HG02678 (cell line): Measurements from ENCODE around the gene PTGR2.
A peak's percentile ranks its signal among the peaks of the same experiment; 100 is the strongest.
"Not testable (repeated sequence)": the region's sequence is repeated elsewhere in the genome, so short reads cannot be mapped to it uniquely, and the experiment has no call there.

Experiments
- ATAC-seq: cut with Tn5 transposase; IDR thresholded peaks from one replicate; pipeline ENCODE4 v1.9.1; 2021; ENCODE audit warnings: mild to moderate bottlenecking, moderate library complexity; ENCODE audit not compliant: unreplicated experiment

The PTGR2 gene

GRCh38 chr14:73851567-73852382, at the start of gene PTGR2:
Gene PTGR2, plus strand, starts transcription at chr14:73851831. Its CDS starts 7,032 bp downstream, at chr14:73858863.
- peak; percentile 95 for ATAC-seq

- no peak for ATAC-seq
Observed at GRCh38 chr14:73802431-73803188, 49.0 kb upstream of the PTGR2 start.

- no peak for ATAC-seq
Observed at GRCh38 chr14:73804636-73805035, 47.0 kb upstream of the PTGR2 start.

GRCh38 chr14:73807457-73807856, 44.2 kb upstream of the PTGR2 start:
- no peak for ATAC-seq

DNA sequence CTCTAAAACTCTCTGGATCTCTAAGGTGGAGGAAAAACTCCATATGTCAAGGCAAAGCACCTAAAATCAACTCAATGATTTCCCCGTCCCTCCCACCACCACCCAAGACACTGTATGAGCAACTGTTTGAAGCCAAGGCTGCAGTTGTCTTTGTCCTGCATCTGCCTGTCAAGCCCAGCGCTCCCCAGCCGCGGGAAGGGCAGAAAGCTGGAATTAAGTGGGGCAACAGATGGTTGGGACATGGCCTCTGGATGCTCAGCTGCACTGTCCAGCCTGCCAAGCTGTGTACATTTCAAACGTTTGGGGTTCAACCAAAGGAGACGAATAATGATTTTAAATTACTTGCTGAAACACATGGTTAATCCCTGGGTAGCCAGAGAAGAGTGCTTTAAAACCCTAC, 42.2 kb upstream of the PTGR2 start:
- ATAC-seq = no peak

DNA sequence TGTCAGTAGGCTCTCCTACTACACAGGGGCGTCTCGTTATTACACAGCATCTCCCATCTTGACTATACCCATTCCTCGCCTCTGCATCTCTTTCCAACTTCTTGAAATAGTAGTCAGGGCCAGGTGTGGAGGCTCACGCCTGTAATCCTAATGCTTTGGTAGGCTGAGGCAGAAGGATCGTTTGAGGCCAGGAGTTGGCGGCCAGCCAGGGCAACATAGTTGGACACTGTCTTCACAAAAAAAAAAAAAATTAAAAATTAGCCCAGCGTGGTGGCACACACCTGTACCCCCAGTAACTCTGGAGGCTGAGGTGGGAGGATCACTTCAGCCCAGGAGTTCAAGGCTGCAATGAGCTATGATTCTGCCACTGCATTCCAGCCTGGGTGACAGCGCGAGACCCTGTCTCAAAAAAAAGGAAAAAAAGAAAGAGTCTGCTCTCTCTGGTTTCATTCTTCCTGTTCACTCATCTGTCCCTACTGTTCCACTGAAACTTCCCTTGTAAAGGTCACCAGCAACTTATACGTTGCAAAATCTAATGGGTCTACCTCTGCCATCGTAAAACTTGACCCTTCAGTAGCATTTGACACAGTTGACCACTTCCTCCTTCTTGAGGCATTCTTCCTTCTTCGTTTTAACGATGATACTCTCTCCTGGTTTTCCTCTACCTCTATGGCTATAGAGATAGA, 41.0 kb upstream of the PTGR2 start:
- ATAC-seq = no peak

GRCh38 chr14:73811164-73811503, 40.5 kb upstream of the PTGR2 start:
- ATAC-seq = no peak

DNA sequence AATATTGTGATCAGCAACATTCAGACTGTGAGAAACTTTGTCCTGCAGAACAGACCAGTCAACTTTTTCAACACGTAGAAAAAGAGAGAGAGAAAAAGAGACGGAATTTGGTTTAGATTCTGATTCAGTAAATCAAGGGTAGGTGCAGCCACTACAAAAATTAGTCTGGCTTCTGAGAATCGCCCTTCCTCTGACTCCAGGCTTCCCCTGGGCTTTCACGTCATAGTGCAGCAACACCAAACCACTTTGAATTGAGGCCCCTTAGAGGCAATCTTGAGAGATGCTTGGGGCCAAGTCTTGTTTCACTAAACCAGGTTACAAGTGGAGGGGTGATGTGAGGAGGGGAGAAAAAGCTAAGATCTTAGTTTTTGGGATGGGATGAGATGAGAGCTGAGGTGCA, 37.5 kb upstream of the PTGR2 start:
- ATAC-seq = no peak

- no peak for ATAC-seq
Observed at GRCh38 chr14:73815849-73816248, 35.8 kb upstream of the PTGR2 start.

DNA sequence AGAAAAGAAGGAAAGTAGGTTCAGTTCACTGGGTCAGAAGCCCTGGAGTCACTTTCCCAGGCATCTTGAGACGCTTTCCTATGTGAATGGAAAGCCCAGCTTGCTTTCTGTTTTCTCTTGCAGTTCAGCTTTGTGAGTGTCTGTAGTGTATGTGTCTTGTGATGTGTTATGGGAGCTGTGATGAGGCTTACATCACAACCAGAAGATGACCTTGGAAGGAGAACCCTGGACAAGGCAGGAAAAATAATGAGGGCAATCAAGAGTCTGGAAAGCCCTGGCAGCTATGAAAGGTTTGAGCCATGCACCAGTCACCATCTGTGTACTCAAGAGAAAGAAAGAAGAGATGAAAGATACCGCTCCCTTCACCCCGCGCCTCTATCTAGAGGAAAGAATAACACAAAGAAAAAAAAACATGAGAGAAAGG, 35.2 kb upstream of the PTGR2 start:
- no peak for ATAC-seq

GRCh38 chr14:73817020-73817655, 34.5 kb upstream of the PTGR2 start:
- no peak for ATAC-seq

DNA sequence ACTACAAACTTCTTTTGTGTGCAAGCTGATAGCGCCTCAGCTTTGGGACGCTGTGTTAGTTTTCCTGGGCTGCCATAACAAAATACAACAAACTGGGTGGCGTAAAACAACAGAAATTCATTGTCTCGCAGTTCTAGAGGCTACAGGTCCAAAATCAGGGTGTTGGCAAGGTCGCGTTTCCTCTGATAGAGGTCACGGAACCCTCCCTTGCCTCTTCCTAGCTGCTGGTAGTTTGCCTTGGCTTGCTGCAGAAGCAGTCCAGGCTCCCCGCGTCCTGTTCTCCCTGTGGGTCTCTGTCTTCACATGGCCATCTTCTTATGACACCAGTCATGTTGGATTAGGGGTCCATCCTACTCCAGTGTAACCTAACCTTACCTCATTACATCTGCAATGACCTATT, 32.8 kb upstream of the PTGR2 start:
- no peak for ATAC-seq

DNA sequence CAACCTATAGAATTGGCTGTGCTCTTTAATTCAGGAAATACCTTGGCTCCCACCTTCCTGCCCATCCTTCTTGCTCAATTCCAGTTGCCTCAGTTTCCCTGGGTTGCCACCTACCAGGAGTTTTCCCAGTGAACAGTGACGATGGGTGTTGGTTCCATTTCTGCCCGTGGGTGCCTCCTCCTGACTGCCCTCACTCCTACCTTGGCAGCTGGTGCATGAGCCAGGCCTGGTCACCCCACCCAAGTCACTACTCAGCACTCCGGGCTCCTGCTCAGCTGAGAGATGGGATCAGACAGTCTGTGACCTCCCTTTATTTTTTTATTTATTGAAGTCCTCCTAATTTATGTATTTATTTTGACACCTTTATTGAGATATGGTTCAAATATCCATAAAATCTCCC, 31.0 kb upstream of the PTGR2 start:
- no peak for ATAC-seq

GRCh38 chr14:73823339-73823885, 28.2 kb upstream of the PTGR2 start:
- no peak for ATAC-seq

- ATAC-seq = no peak
Observed at GRCh38 chr14:73824127-73824526, 27.5 kb upstream of the PTGR2 start.

- no peak for ATAC-seq
Observed at GRCh38 chr14:73824536-73824935, 27.1 kb upstream of the PTGR2 start.

DNA sequence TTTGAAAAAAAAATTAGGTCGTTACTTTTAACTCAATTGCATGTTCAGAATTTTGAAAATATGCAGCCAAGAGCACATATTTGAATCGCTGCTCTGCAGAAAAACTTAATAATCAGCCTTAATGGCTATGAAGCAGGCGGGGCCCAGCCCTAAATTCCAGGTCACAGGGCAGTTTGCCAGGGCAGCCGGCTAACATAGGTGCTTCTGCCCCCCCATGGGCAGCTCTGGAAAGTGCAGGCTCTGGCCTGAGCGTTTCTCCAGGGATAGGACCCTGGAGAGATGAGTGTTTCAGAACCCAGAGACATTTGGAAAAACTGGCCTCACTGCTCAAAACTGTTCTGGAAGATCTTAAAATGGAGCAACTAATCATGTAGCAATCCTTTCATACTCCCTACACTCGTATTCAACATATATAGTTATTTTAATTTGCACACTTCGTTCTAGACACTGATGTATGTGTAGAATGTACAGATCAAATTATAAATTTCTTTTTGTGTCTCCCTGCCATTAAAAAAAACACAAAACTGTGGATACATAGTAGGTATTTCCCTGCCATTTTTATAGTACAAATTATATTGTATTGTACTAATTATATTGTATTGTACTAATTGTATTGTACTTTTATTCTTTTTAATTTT, 26.0 kb upstream of the PTGR2 start:
- ATAC-seq = peak; percentile 58

DNA sequence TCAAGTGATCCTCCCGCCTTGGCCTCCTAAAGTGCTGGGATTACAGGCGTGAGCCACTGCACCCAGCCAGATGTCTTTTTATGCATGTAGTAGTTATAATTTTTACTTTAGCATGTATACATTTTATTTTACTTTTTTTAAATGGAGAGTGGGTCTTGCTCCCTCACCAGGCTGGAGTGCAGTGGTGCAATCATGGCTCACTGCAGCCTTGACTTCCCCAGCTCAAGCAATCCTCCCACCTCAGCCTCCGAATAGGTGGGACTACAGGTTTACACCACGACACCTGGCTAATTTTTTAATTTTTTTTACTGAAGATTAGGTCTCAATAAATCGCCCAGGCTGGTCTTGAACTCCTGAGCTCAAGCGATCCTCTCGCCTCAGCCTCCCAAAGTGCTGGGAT, 24.4 kb upstream of the PTGR2 start:
- not testable (repeated sequence) for ATAC-seq

- ATAC-seq = no peak
Observed at GRCh38 chr14:73829071-73829470, 22.6 kb upstream of the PTGR2 start.
